HepG2 (cell line): ENCODE results near the gene SSMEM1. TPM values are rescaled to one million over a fixed set of nuclear protein-coding genes. Genes with fewer than 3 reads are reported as not detected.

Experiments used
- ATAC-seq: fragments of 200-7000 bp; cut with Tn5 transposase; 3 replicates; pipeline ENCODE4 v1.9.1; 2020; ENCODE audit warnings: mild to moderate bottlenecking, moderate library complexity
- BruUV-seq: library from RNA; stranded (reverse); fragments of 400-500 nt; replicated peaks from 2 replicates; lab custom pipeline; 2021; lab: Mats Ljungman, UMichigan
- CTCF ChIA-PET: fragments of 300-600 bp; formaldehyde crosslinking; extraction: SDS; loops from one replicate; lab custom pipeline; 2021; ENCODE audit warnings: low total read pairs, inconsistent platforms, low intra/inter-chr PET ratio; lab: Yijun Ruan, JAX
- POLR2A ChIA-PET: fragments of 350-600 bp; sonication (Branson Sonifier 250); formaldehyde crosslinking; loops from one replicate; lab custom pipeline; 2020; ENCODE audit warnings: antibody characterized with exemption, inconsistent platforms; lab: Yijun Ruan, JAX
- DNase-seq: peaks from one replicate; pipeline ENCODE4 v3.0.0-alpha.2; 2015; ENCODE audit warnings: low spot score
- FAIRE-seq: peaks from 3 replicates; lab custom pipeline; 2011; peaks lifted over from hg19 to GRCh38; lab: Jason Lieb, UNC
- H2AFZ ChIP-seq: one replicate; pipeline ENCODE4 v1.6.1; 2011; ENCODE audit warnings: low read length, inconsistent platforms
- H3K27ac ChIP-seq: fragments of 300-600 bp; 3 replicates; pipeline ENCODE4 v1.8.0; 2011; ENCODE audit warnings: mixed run types, mild to moderate bottlenecking, mixed read lengths, low read length, inconsistent platforms; ENCODE audit not compliant: insufficient read depth; ENCODE audit errors: extremely low read length
- H3K27me3 ChIP-seq, 2 experiments: fragments of 200-600 bp in 1 of 2; 2 replicates in 1 of 2; 3 replicates in 1 of 2; pipeline versions ENCODE4 v1.6.0 to v1.8.0; 2011; ENCODE audit warnings: low read length in 2 of 2, mild to moderate bottlenecking in 2 of 2, moderate library complexity in 2 of 2, inconsistent platforms in 1 of 2; ENCODE audit not compliant: insufficient read depth in 2 of 2, control insufficient read depth in 1 of 2
- H3K36me3 ChIP-seq, 2 experiments: fragments of 200-600 bp in 1 of 2; replicated peaks in 1 of 2; 2 replicates in 1 of 2; 3 replicates in 1 of 2; pipeline versions ENCODE4 v1.5.1 to v1.8.0; 2011; ENCODE audit warnings: low read length in 2 of 2, inconsistent platforms in 1 of 2; ENCODE audit not compliant: insufficient read depth in 2 of 2, control insufficient read depth in 1 of 2
- H3K4me1 ChIP-seq: 2 replicates; pipeline ENCODE4 v1.5.1; 2012; ENCODE audit warnings: low read length, inconsistent platforms; ENCODE audit not compliant: insufficient read depth
- H3K4me2 ChIP-seq: 2 replicates; pipeline ENCODE4 v1.6.0; 2011; ENCODE audit warnings: low read depth, low read length, inconsistent platforms
- H3K4me3 ChIP-seq, 3 experiments: fragments of 200-600 bp in 1 of 3; sonication (generic), shearing (Covaris generic) in 1 of 3; replicated peaks in 1 of 3; 2 replicates each; pipeline ENCODE4 v1.5.1; 2011 to 2016; ENCODE audit warnings: low read length in 3 of 3, inconsistent platforms in 2 of 3, low read depth in 2 of 3, mild to moderate bottlenecking in 2 of 3, control low read depth in 1 of 3, mixed read lengths in 1 of 3; ENCODE audit not compliant: insufficient read depth in 1 of 3
- H3K79me2 ChIP-seq: one replicate; pipeline ENCODE4 v1.6.1; 2011; ENCODE audit warnings: low read length, inconsistent platforms; ENCODE audit not compliant: insufficient read depth
- H3K9ac ChIP-seq: 2 replicates; pipeline ENCODE4 v1.6.0; 2011; ENCODE audit warnings: mild to moderate bottlenecking, low read depth, low read length, inconsistent platforms; ENCODE audit not compliant: insufficient read depth
- H3K9me3 ChIP-seq: 2 replicates; pipeline ENCODE4 v1.5.1; 2012; ENCODE audit warnings: mild to moderate bottlenecking, low read length
- H4K20me1 ChIP-seq: 2 replicates; pipeline ENCODE4 v1.6.0; 2011; ENCODE audit warnings: inconsistent platforms, mild to moderate bottlenecking, low read length, moderate library complexity; ENCODE audit not compliant: insufficient read depth
- RELA ChIP-seq: sonication (generic); formaldehyde crosslinking; IDR thresholded peaks from 2 replicates; pipeline ENCODE4 v1.4.0; 2020; ENCODE audit warnings: missing genetic modification reagents
- SOX13 ChIP-seq, 3 experiments: fragments of 450-650 bp in 1 of 3; sonication (generic) in 1 of 3; formaldehyde crosslinking in 1 of 3; IDR thresholded peaks in 2 of 3; conservative IDR thresholded peaks in 1 of 3; 2 replicates each; pipeline versions ENCODE4 v1.5.0 to v1.6.1; 2016 to 2020; ENCODE audit warnings: antibody characterized with exemption in 1 of 3, mild to moderate bottlenecking in 1 of 3, missing compliant biosample characterization in 1 of 3, missing genetic modification reagents in 1 of 3, moderate library complexity in 1 of 3
- ZBTB42 ChIP-seq: sonication (generic); formaldehyde crosslinking; IDR thresholded peaks from 2 replicates; pipeline ENCODE4 v1.5.0; 2020; ENCODE audit warnings: mild to moderate bottlenecking, missing genetic modification reagents
- ZGPAT ChIP-seq: IDR thresholded peaks from 2 replicates; pipeline ENCODE4 v1.6.1; 2016; ENCODE audit warnings: mild to moderate bottlenecking
- WGBS: methylation state at CpG from one replicate; pipeline ENCODE4 v1.1.6; 2017; ENCODE audit warnings: low lambda C conversion rate; 5-methylcytosine and 5-hydroxymethylcytosine counted together
- in situ Hi-C: cut with HindIII; loops from 2 replicates; pipeline ENCODE4 v1.10.0; 2017; ENCODE audit warnings: low pct_unique_long_range_greater_than_20kb; ENCODE audit not compliant: extremely low pct_ligation_motif_present
- intact Hi-C: fragments of 100-400 bp; cut with micrococcal nuclease; formaldehyde crosslinking; loops from one replicate; pipeline ENCODE4 v1.10.0; 2022; ENCODE audit not compliant: unreplicated experiment
- polyA plus RNA-seq, 8 experiments: library from polyadenylated mRNA; depleted of rRNA in 3 of 8; stranded (reverse) in 7 of 8; unstranded in 1 of 8; fragments of >200 nt; fragmentation: Illumina TruSeq in 4 of 8; extraction: Trizol in 4 of 8; gene quantifications; 2 replicates each; pipeline versions ENCODE4 v1.2.1 to v1.2.3, GENCODE V29; 2011 to 2016; ENCODE audit warnings: low read depth in 4 of 8, missing spikeins in 1 of 8, mixed read lengths in 1 of 8; ENCODE audit not compliant: insufficient read depth in 1 of 8
- total RNA-seq, 5 experiments: library from RNA; depleted of rRNA; stranded (reverse); fragments of >200 nt; fragmentation: Illumina TruSeq; extraction: Trizol; gene quantifications; 2 replicates each; pipeline ENCODE4 v1.2.3, GENCODE V29; 2016; ENCODE audit warnings: low read depth in 1 of 5
- TF ChIP-seq, protein P1 (sequence below): sonication (generic); formaldehyde crosslinking; IDR thresholded peaks from 2 replicates; pipeline ENCODE4 v1.4.0; 2020; ENCODE audit warnings: mild to moderate bottlenecking, missing genetic modification reagents
- TF ChIP-seq, protein P2 (sequence below): sonication (generic); formaldehyde crosslinking; IDR thresholded peaks from 2 replicates; pipeline ENCODE4 v1.8.1; 2023; ENCODE audit warnings: mild to moderate bottlenecking, missing genetic modification reagents

Gene SSMEM1
- total and polyA plus RNA-seq, 2 of the 13 experiments (the other 11 are each of a cell fraction or from before 2014, with no cell fraction given), result not detected

DNA sequence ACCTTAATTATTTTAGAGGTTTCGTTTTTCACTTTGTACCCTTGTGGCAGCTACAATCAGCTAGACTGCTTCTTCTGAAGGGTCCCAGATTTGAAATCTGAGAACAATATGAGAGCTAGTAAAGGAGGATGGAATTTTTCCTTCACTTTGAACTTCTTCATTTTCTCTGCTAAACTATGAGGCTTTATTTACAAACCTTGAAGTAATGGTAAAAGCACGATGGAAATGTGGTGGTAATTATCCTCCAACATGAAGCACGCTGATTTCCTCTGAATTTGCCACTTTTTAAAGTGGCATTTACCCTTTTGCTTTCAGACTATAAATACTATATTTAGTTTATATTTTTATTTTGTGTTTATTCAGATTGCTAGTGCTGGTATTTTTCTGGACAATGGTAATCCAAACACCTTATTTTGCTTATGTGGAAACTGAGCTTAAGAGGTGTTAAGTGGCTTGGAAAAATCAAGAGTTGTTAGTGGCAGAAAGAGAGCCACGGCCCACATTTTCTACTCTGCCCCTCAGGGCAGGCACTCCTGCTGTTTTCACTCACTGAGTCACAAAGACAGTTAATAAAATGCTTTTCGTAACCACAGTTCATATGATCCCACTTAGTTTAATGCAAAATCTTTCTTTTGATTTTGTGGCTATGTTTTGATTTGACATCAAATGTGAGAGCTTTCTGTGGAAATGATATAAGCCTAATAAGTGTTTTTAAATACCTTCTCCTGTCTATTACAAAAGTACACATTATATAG is 2.7 kb downstream of the SSMEM1 start:
- Histone ChIP-seq H3K36me3 (no peaks in the 10 kb centered on the region), H3K4me3 (peak overlapping the region in 2 of 3 experiments; percentile 3 to 15; a peak in 2 of 6 replicates), H3K79me2 (no peaks in the 10 kb centered on the region), H3K4me2 (peak overlapping the region; percentile 53), H4K20me1 (no peaks in the 10 kb centered on the region), H2AFZ (peak overlapping the region; percentile 90), H3K27ac (no peak overlapping the region), H3K9ac (peak overlapping the region; percentile 41; the same call in 1 of the 2 replicates), H3K4me1 (peaks cover 12% of the 10 kb centered on the region), H3K27me3 (no peaks in the 10 kb centered on the region), H3K9me3 (no peaks in the 10 kb centered on the region)
- intact Hi-C loops, result no loop called here
- FAIRE-seq (no peak), ATAC-seq (no peak), DNase-seq (peak; percentile 13)
- in situ Hi-C loops, result no loop called here
- ChIA-PET POLR2A (no interaction called here), CTCF (no interaction called here)
- no peak for TF ChIP-seq RELA (CRISPR knock-in tag)
- TF ChIP-seq SOX13 (IDR thresholded peaks at IDR 0.05), result no peak
- TF ChIP-seq SOX13 (CRISPR knock-in tag; conservative IDR thresholded peaks at IDR 0.05 in 1 of 2, IDR thresholded peaks at IDR 0.05 in 1 of 2), result 0 out of 4 replicates have a peak, but pooled peaks of 1 of the 2 experiments have one; percentile 11
- BruUV-seq, result no TSS peak
- WGBS, result 19% methylated on average over 5 of the region's 5 CpGs

- Histone ChIP-seq H3K4me1 (peaks cover 17% of the 10 kb centered on the region), H3K9ac (no peak overlapping the region), H3K9me3 (no peaks in the 10 kb centered on the region), H3K4me3 (no peak overlapping the region), H3K36me3 (no peaks in the 10 kb centered on the region), H3K4me2 (no peak overlapping the region), H2AFZ (no peak overlapping the region), H3K79me2 (no peaks in the 10 kb centered on the region), H3K27ac (no peak overlapping the region), H4K20me1 (no peaks in the 10 kb centered on the region), H3K27me3 (no peaks in the 10 kb centered on the region)
- intact Hi-C loops, result no loop called here
- FAIRE-seq (no peak), DNase-seq (no peak), ATAC-seq (no peak)
- no TSS peak for BruUV-seq
- in situ Hi-C loops, result no loop called here
- 25% methylated on average over 1 of the region's 1 CpG for WGBS
- ChIA-PET POLR2A (interaction anchor here (1.4 kb wide), 1 partner anchor 9 kb away, joined by 6 read pairs; the partner anchor contains the start of gene TMEM209), CTCF (no interaction called here)
- TF ChIP-seq, protein P1, sequence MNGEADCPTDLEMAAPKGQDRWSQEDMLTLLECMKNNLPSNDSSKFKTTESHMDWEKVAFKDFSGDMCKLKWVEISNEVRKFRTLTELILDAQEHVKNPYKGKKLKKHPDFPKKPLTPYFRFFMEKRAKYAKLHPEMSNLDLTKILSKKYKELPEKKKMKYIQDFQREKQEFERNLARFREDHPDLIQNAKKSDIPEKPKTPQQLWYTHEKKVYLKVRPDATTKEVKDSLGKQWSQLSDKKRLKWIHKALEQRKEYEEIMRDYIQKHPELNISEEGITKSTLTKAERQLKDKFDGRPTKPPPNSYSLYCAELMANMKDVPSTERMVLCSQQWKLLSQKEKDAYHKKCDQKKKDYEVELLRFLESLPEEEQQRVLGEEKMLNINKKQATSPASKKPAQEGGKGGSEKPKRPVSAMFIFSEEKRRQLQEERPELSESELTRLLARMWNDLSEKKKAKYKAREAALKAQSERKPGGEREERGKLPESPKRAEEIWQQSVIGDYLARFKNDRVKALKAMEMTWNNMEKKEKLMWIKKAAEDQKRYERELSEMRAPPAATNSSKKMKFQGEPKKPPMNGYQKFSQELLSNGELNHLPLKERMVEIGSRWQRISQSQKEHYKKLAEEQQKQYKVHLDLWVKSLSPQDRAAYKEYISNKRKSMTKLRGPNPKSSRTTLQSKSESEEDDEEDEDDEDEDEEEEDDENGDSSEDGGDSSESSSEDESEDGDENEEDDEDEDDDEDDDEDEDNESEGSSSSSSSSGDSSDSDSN, result no peak
- TF ChIP-seq ZGPAT (CRISPR knock-in tag) (no peak), ZBTB42 (CRISPR knock-in tag) (no peak)
- TF ChIP-seq, protein P2, sequence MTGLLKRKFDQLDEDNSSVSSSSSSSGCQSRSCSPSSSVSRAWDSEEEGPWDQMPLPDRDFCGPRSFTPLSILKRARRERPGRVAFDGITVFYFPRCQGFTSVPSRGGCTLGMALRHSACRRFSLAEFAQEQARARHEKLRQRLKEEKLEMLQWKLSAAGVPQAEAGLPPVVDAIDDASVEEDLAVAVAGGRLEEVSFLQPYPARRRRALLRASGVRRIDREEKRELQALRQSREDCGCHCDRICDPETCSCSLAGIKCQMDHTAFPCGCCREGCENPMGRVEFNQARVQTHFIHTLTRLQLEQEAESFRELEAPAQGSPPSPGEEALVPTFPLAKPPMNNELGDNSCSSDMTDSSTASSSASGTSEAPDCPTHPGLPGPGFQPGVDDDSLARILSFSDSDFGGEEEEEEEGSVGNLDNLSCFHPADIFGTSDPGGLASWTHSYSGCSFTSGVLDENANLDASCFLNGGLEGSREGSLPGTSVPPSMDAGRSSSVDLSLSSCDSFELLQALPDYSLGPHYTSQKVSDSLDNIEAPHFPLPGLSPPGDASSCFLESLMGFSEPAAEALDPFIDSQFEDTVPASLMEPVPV (CRISPR knock-in tag), result no peak
Measured at GRCh38 chr7:130213828-130214227, 6.2 kb downstream of the SSMEM1 start.
